ENCODE data around the gene ADD3.

ADD3 gene

DNA sequence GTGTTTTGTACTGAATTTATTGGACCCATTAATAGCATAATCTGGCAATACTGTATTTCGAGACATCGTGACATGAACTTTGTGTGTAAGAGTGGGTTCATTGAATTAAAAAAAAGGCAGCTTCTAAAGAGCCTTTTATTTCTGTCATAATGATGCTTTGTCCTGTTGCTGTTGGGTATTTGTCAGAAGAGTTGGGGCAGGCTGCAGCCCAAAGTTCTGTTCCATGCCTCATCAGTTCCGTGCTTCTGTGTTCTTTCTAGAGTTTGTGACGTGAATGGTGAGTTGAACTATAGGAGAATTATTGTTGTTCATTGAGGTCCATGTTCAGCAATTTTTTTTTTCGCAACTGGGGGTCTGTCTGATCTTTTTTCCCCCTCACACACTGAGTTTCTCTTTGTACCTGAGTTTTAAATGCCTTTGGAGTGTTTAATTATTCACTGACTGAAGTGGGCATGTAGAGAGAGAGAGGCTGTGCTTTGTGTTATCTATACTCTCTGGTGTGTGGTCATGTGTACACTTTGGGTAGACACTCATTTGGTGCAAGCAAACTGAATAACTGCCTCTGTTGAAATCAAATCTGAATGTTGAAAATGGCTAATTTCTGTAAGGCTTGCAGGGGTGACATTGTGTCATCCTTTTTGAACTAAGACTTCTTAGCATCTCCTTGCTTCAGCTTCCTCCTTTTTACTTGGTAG is 69.8 kb downstream of the ADD3 start:
- Mint-ChIP-seq H3K27me3 (no peaks in the 10 kb centered on the region), H3K27ac (peak overlapping the region; percentile 45 to 96), H3K9me3 (peaks cover 0 to under 1% of the 10 kb centered on the region in 2 donors), H3K4me1 (peaks cover 93% of the 10 kb centered on the region), H3K4me3 (peak overlapping the region; percentile 73 to 88)
- DNase-seq (no peak), ATAC-seq (peak; percentile 65)

DNA sequence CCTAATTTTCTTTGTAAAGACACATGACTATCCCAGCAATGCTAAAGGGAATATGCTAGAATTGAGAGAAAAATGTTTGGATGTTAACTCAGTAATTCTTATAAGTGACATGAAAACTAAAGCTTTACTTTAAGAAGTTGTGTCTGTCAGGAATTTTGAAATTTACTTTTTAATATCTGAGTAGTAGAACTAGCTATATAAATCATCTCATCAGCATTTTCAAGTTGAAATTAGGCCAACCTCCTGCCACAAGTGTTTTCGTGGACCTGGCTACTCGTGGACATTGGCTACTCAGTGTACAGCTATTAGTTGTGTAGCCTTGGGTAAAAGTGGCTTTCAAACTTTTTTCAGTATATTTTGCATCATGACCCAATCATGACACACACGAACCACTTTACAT is 70.5 kb downstream of the ADD3 start:
- DNase-seq: no peak
- H3K4me3 Mint-ChIP-seq: peak overlapping the region; percentile 73 to 88
- ATAC-seq: no peak
- peaks cover 93% of the 10 kb centered on the region for H3K4me1 Mint-ChIP-seq
- H3K9me3 Mint-ChIP-seq: peaks cover 0 to 7% of the 10 kb centered on the region in 2 donors
- H3K27ac Mint-ChIP-seq: peak overlapping the region; percentile 45 to 96
- H3K27me3 Mint-ChIP-seq: no peaks in the 10 kb centered on the region

DNA sequence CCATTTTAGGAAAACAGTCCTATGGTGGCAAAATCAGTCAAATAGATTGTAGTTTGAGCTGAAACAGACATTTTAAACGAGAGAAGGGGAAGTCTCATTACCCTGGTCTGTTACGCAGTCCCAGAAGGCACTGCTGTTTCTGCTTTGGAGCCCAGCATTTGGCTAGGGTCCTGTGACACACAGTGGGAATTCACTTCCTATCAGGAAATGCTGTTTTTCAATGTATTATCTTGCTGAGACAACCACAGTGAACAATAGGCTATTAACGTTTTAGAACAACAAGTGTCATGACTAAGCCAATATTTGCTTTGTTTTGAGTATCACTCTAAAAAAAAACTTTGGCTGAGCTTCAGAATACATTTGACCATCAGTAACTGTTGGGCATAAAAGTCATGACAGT is 74.1 kb downstream of the ADD3 start:
- ATAC-seq: no peak
- H3K9me3 Mint-ChIP-seq: peaks cover 0 to 7% of the 10 kb centered on the region in 2 donors

DNA sequence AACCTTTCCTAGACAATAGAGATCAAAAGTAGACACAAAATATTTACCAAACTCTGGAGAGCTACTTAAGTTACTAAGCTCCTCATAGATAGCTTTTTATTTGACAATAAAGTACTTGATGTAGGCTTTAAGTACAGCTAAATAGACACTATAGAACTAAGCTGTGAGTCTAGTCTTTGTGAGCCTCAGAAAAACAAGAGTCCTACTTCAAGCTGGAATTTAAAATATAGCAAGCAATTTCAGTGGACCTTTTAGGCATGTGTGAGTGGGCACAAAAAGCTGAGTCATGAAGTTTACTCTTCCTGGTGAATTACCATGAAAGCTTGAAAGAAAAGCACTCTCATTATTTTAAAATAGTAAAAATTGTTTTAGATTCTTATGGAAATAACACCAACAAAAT is 76.1 kb downstream of the ADD3 start:
- Mint-ChIP-seq H3K27me3 (no peaks in the 10 kb centered on the region), H3K9me3 (peaks cover 0 to 7% of the 10 kb centered on the region in 2 donors), H3K4me1 (peaks cover 88% of the 10 kb centered on the region), H3K27ac (no peak overlapping the region), H3K4me3 (no peak overlapping the region)
- ATAC-seq: no peak
- no peak for DNase-seq

More for the DNA sequence above, 74.1 kb downstream of the ADD3 start:
- Mint-ChIP-seq H3K4me1 (peaks cover 94% of the 10 kb centered on the region), H3K4me3 (peak overlapping the region; percentile 45), H3K27me3 (no peaks in the 10 kb centered on the region), H3K27ac (peak overlapping the region; percentile 76)
- DNase-seq: no peak

DNA sequence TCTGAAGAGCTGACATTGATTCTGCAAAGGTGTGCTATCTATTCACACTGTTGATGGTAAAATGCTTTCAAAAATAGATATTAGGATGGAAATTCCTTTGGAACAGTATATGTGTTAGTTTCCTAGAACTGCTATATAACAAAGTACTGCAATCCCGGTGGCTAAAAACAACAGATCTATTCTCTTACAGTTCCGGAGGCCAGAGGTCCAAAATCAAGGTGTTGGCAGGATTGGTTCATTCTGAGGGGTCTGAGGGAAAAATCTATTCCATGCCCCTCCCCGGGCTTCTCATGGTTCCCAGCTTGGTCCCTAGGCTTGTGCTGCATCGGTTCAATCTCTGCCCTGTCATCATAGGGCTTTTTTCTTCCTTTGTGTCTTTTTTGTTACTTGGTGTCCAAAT is 79.9 kb downstream of the ADD3 start:
- no peak overlapping the region for H3K27ac Mint-ChIP-seq
- no peak for ATAC-seq

DNA sequence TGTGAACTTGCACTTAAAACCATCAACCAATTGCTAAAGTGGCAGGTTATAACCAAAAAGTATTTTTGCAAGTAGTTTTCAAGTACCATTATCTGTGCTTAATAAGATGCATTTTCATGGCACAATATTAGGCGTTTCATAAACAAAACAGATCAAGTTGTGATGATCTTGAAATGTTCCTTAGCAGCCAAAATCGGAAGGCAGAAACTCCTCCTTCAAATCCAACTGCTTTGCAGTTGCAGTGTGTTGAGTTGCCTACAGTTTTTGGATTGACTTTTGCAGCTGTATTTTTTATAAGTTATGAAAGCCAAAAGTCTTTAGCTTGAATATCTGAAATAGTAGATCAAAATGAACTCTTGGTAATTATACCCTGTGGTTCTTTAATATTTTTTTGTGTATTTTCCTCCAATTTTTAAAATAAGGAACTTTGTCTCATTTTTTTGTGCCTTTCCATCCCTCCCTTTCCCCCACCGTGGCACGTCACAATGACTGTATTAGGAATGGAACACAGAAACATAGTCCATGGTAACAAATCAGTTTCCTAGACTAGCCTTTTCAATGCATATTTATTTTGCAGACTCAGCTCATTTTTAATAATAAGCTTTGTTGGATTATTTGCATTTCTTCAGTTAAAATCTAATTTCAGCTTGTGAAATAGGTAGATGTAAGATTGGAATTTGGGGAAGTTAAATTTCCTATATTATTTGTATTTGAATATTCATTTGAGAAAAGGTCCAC is 80.8 kb downstream of the ADD3 start:
- H3K9me3 Mint-ChIP-seq: no peaks in the 10 kb centered on the region
- H3K4me3 Mint-ChIP-seq: no peak overlapping the region
- peaks cover 68% of the 10 kb centered on the region for H3K4me1 Mint-ChIP-seq
- ATAC-seq (no peak), DNase-seq (no peak)
- no peak overlapping the region for H3K27ac Mint-ChIP-seq
- no peaks in the 10 kb centered on the region for H3K27me3 Mint-ChIP-seq

More for the DNA sequence above, 79.9 kb downstream of the ADD3 start:
- peaks cover 74% of the 10 kb centered on the region for H3K4me1 Mint-ChIP-seq
- H3K9me3 Mint-ChIP-seq: peaks cover 0 to 5% of the 10 kb centered on the region in 2 donors
- no peak for DNase-seq
- no peaks in the 10 kb centered on the region for H3K27me3 Mint-ChIP-seq
- no peak overlapping the region for H3K4me3 Mint-ChIP-seq

DNA sequence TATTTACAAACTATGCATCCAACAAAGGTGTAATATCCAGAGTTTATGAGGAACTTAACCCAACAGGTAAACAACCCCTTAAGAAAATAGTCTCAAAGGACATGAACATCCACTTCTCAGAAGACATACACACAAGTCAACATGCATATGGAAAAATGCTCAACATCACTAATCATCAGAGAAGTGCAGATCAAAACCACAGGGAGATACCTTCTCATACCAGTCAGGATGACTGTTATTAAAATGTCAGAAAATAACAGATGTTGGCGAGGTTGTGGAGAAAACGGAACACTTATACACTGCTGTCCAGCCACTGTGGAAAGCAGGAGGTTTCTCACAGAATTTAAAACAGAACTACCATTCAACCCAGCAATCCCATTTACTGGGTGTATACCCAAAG is 84.0 kb downstream of the ADD3 start:
- Mint-ChIP-seq H3K4me1 (peaks cover 65% of the 10 kb centered on the region), H3K27ac (no peak overlapping the region), H3K4me3 (no peak overlapping the region), H3K27me3 (no peaks in the 10 kb centered on the region), H3K9me3 (no peaks in the 10 kb centered on the region)
- no peak for DNase-seq
- no peak for ATAC-seq

DNA sequence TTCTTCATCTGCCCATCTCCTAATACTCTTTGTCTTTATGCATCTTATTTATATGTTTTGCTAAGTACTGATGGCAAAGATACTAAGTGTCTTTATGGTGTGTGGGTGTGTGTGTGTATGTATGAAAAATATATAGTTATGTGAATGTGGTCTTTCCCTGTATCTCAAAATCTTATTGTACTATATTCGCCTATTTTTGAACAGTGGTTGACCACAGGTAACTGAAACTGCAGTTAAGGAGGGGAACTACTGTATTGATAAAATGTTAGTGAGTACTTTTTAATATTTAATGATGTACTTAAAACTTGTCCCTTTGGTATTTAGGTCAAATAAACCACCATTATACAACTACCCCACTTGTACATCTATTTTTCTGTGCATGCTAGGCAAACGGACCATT is 85.9 kb downstream of the ADD3 start:
- H3K4me3 Mint-ChIP-seq: no peak overlapping the region
- H3K27ac Mint-ChIP-seq: no peak overlapping the region
- DNase-seq (no peak), ATAC-seq (no peak)
- H3K27me3 Mint-ChIP-seq: no peaks in the 10 kb centered on the region
- H3K9me3 Mint-ChIP-seq: no peaks in the 10 kb centered on the region
- H3K4me1 Mint-ChIP-seq: peaks cover 67% of the 10 kb centered on the region

DNA sequence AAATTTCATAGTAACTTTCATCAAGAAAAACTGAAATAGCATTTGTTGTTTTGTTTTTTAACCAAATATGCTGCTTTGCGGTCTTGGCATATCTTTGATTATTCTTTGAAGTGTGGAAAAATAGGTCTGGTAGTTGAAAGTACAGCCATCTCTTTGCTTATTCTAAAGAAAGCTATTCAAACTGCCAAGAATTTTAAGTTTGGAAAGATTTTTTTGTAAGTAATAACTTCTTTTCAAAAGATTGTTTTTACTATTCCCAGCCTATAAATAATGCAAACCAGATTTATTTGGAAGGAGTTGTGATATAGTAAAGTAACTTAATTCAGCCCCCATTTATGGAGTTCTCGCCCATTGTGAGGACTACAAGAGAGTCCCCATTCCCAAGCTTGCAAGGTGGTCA is 87.0 kb downstream of the ADD3 start:
- Mint-ChIP-seq H3K9me3 (no peaks in the 10 kb centered on the region), H3K4me3 (no peak overlapping the region), H3K27me3 (no peaks in the 10 kb centered on the region), H3K4me1 (peaks cover 72% of the 10 kb centered on the region), H3K27ac (no peak overlapping the region)
- DNase-seq (no peak), ATAC-seq (no peak)

DNA sequence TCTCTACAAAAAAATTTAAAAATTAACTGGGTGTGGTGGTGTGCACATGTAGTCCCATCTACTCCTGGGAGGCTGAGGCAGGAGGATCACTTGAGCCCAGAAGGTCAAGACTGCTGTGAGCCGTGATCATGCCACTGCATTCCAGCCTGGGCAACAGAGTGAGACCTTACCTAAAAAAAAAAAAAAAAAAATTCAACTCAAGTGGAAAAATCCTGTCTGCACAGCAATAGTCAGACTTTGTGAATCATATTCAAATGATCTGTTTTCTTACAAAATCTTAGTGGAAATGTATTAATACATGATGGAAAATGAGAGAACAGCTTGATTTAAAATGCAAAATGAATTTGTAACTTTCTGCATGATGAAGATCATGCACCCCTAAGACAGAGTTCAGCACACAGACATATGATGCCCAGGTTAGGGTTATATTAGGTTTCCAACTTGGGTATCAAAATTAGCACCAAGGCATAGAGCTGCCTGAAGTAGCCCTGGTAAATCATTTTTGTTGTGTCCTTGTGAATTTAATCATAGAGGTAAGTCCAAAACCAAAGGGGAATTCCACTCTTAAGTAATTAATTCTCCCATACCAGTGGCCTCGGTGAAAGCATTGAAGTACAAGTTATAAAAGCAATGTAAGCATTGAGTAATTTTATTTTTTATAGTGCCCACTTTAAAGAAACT is 93.8 kb downstream of the ADD3 start:
- Mint-ChIP-seq H3K4me1 (peaks cover 57% of the 10 kb centered on the region), H3K27ac (peak overlapping the region; percentile 71 to 84), H3K27me3 (no peaks in the 10 kb centered on the region), H3K9me3 (no peaks in the 10 kb centered on the region), H3K4me3 (peak overlapping the region; percentile 24 to 56)
- ATAC-seq: peak; percentile 81
- DNase-seq: no peak

DNA sequence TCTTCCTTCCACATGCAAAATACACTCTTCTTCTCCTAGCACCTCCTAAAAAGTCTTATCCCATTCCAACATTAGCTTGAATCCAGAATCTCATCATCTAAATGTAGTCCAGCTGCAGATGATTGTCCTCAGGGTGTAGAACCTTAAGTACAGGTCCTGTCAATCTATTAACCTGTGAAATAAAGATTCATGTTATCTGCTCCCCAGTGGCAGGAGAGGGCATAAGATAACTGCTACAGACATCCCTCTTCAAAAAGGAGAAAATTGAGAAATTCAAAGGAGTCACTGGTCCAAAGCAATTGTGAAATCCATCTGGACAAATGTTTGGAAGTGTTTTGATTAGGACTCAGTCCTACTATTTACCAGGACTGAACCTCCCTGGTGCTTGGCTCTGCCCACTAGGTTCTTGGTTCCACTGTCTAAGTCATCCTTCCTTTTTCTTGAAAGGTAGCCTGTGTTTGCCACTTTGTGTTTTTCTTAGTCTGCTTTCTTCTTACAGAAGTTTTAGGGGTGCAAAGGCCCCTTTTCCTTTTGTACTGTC is 96.2 kb downstream of the ADD3 start:
- Mint-ChIP-seq H3K27ac (no peak overlapping the region), H3K4me3 (peak overlapping the region in 1 of 2 donors; percentile 16), H3K27me3 (no peaks in the 10 kb centered on the region), H3K4me1 (peaks cover 39% of the 10 kb centered on the region), H3K9me3 (no peaks in the 10 kb centered on the region)
- no peak for ATAC-seq
- DNase-seq: no peak

DNA sequence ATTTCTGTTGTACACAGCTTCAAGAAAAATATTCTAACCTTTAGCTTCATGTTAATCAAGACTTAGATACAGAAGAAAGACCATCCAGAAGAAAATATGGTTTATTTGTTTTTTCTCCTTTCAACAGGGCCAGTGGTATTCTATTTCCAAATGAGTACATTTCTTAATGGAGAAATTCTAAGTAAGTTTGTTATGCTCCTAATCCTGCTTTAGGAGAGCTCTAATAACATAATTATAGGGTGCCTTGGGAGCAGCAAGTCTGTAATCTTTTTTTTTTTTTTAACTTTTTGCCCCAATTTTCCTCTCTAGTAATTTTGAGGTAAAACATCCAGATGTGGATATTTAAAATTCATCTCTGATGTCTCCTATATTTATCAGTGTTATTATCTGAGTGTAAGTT is 98.1 kb downstream of the ADD3 start:
- no peak overlapping the region for H3K4me3 Mint-ChIP-seq
- no peak overlapping the region for H3K27ac Mint-ChIP-seq
- H3K27me3 Mint-ChIP-seq: no peaks in the 10 kb centered on the region
- ATAC-seq (no peak), DNase-seq (no peak)
- H3K9me3 Mint-ChIP-seq: no peaks in the 10 kb centered on the region
- peaks cover 23% of the 10 kb centered on the region for H3K4me1 Mint-ChIP-seq

DNA sequence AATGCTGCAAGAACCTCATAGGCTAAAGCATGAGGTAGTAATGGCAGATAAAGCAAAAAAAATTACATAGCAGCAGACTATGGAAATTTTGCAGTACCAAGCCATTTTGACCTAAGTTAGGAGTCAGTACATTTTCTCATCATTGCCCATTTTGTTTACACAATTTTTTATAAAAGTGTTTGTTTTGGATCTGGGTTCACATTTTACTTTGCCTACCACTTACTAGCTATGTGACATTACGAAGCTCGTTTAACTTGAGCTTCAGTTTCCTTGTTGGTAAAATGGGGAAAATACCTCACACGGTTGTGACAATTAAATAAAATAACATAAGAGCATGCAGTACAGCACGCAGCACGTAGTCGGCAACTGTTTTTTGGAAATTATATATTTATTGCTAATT is 99.6 kb downstream of the ADD3 start:
- H3K9me3 Mint-ChIP-seq: no peaks in the 10 kb centered on the region
- ATAC-seq (no peak), DNase-seq (no peak)
- H3K4me3 Mint-ChIP-seq: no peak overlapping the region
- H3K4me1 Mint-ChIP-seq: peaks cover 8% of the 10 kb centered on the region
- no peaks in the 10 kb centered on the region for H3K27me3 Mint-ChIP-seq
- H3K27ac Mint-ChIP-seq: no peak overlapping the region

DNA sequence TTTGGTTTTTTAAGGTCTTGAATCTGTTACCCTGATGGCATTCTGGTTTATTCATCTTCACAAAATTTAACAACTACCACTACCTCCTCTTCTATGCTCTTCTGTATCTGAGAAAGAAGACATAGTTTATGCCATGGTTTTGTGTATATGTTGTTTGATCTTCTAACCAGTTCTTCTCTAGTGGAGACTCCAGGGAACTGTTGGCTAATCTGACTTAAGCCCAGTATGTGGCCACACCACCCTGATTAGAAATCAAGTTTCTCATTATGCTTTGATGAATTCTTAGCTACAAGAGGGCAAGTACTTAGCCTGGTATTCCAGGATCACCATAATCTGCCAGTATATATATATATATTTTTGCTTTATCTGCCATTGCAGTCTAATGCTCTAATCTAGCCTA is 100.1 kb downstream of the ADD3 start:
- no peak for ATAC-seq
- Mint-ChIP-seq H3K27ac (no peak overlapping the region), H3K4me1 (peaks cover 6% of the 10 kb centered on the region), H3K27me3 (no peaks in the 10 kb centered on the region), H3K9me3 (no peaks in the 10 kb centered on the region), H3K4me3 (no peak overlapping the region)
- no peak for DNase-seq

DNA sequence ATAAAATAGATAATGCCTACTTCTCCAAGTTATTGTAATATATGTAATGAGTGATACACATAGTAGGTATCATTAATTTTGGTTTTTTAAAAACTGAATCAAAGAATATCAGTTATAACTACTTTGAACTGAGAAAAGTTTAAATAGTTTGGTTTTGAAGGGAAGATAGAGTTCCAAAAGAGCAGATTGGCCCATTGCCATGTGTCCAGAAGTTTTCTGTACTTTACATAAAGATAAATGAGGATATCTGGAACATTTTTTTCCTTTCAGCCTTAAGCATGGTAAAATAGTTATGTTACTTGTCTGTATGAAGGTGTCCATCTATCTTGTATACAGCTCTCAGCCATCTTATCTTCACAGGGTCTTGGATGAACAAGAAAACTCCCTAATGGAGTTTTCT is 101.7 kb downstream of the ADD3 start:
- ATAC-seq (no peak), DNase-seq (no peak)
- no peaks in the 10 kb centered on the region for H3K9me3 Mint-ChIP-seq
- H3K4me1 Mint-ChIP-seq: no peaks in the 10 kb centered on the region
- H3K27ac Mint-ChIP-seq: no peak overlapping the region
- H3K4me3 Mint-ChIP-seq: no peak overlapping the region
- H3K27me3 Mint-ChIP-seq: no peaks in the 10 kb centered on the region

DNA sequence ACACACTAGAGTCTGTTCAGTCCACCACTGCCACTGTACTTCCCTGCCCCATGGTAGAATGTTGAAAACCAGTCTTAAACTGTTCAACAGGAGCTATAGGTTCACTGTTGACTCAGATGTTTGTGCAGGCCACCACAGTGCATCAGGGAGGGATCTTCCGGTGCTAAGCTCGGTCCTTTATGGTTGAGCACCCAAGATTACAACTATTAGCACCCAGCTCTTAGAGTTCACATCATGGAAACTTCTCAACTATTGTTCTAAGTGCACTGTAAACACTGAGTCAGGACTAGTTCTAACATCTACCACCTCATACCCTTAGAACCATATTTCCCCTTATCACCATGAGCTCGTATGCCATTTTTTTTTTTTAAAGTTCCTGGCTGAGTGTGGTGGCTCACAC is 102.6 kb downstream of the ADD3 start:
- DNase-seq (no peak), ATAC-seq (peak; percentile 49)
- Mint-ChIP-seq H3K27me3 (no peaks in the 10 kb centered on the region), H3K27ac (no peak overlapping the region), H3K9me3 (no peaks in the 10 kb centered on the region), H3K4me1 (peaks cover 3% of the 10 kb centered on the region), H3K4me3 (no peak overlapping the region)

Data from stimulated activated naive CD8-positive, alpha-beta T cell treated with anti-CD3 and anti-CD28 coated beads, Interleukin-15, amount 100 ng/mL, for 72 hours (primary cell).